ENCODE results near the gene FES. TPM values are rescaled to one million over a fixed set of nuclear protein-coding genes. Genes with fewer than 3 reads are reported as not detected.

The FES gene
- polyA plus RNA-seq, 4 donors: 12.7 to 20.6 (median 16.1) TPM

Other genes starting within 250 kb of the FES start
- 10 to 100 TPM; 10.5 to 14.0 (median 12.2) TPM for gene BLM, start 167.2 kb upstream of the FES start, polyA plus RNA-seq (ENCODE audit: insufficient read length in 4 of 4)
- 10 to 100 TPM; 44.0 to 58.8 (median 51.6) TPM for gene FURIN, start 15.9 kb upstream of the FES start, polyA plus RNA-seq (ENCODE audit: insufficient read length in 4 of 4)
- gene MAN2A2, start 18.8 kb downstream of the FES start, polyA plus RNA-seq (ENCODE audit: insufficient read length in 4 of 4): 10 to 100 TPM; 35.7 to 67.2 (median 50.2) TPM
- 10 to 100 TPM; 15.5 to 21.3 (median 16.6) TPM for gene HDDC3, start 48.0 kb downstream of the FES start, polyA plus RNA-seq (ENCODE audit: insufficient read length in 4 of 4)
- gene UNC45A, start 50.8 kb downstream of the FES start, polyA plus RNA-seq (ENCODE audit: insufficient read length in 4 of 4): 10 to 100 TPM; 66.6 to 72.1 (median 69.0) TPM
- gene RCCD1, start 70.4 kb downstream of the FES start, polyA plus RNA-seq (ENCODE audit: insufficient read length in 4 of 4): 10 to 100 TPM; 14.4 to 21.3 (median 17.7) TPM
- gene PRC1, start 110.0 kb downstream of the FES start, polyA plus RNA-seq (ENCODE audit: insufficient read length in 4 of 4): 10 to 100 TPM; 72.3 to 84.4 (median 75.4) TPM
- 10 to 100 TPM; 19.9 to 22.5 (median 21.0) TPM for gene VPS33B, start 138.1 kb downstream of the FES start, polyA plus RNA-seq (ENCODE audit: insufficient read length in 4 of 4)
- under 1 TPM; 0.69 to 0.99 (median 0.78) TPM for gene SV2B, start 215.8 kb downstream of the FES start, polyA plus RNA-seq (ENCODE audit: insufficient read length in 4 of 4)